ENCODE data around the gene SPAG16.
"Not testable (repeated sequence)": the region's sequence is repeated elsewhere in the genome, so short reads cannot be mapped to it uniquely, and the experiment has no call there.

The SPAG16 gene

DNA sequence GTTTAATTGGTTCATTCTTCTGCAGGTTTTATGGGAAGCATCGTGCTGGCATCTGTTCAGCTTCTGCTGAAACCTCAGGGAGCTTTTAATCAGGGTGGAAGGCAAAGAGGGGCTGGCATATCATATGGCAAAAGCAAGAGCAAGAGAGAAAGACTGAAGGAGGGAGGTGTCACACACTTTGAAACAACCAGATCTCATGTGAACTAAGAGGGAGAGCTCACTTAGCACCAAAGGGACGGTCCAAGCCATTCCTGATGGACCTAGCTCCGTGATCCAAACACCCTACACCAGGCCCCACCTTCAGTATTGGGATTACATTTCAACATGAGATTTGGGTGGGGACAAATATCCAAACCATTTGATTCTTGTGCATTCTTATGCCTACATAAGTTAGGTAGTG lies 563.1 kb downstream of the SPAG16 start:
- no peak for DNase-seq

DNA sequence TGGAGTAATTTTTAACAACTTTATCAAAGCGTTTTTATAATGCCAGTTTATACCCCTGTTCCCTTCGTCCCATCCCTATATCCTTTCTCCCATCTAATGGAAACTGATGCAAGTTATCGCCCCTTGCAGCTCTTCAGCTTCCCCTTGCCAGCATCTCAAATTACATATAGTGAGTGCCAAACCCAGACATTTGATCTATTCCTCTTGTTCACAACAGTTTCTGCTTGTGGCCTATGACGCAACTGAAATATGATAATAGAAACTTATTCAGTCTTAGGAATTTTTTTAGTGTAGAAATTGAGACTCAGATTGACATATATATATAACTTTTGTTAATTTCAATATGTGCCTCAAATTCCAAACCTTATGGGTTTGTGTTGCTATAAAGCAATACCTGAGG lies 564.4 kb downstream of the SPAG16 start:
- no peak for DNase-seq

DNA sequence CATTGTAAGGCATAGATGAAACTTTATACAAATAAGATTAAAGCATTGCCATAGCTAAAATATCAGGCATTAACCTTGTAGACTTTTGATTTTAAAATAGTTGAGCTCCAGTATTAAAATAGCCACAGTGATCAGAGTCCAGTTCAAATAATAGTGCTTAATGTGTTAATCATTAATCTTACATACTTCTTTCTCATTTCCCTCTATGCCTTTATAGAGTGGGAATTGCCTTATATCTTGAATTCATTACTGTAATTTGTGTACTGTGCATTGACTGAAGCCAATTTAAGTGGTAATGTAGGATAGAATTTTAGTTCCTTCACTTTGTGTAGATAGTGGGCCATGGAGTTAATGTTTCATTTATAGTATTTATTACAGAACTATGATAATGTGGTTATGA lies 577.4 kb downstream of the SPAG16 start:
- DNase-seq: no peak

DNA sequence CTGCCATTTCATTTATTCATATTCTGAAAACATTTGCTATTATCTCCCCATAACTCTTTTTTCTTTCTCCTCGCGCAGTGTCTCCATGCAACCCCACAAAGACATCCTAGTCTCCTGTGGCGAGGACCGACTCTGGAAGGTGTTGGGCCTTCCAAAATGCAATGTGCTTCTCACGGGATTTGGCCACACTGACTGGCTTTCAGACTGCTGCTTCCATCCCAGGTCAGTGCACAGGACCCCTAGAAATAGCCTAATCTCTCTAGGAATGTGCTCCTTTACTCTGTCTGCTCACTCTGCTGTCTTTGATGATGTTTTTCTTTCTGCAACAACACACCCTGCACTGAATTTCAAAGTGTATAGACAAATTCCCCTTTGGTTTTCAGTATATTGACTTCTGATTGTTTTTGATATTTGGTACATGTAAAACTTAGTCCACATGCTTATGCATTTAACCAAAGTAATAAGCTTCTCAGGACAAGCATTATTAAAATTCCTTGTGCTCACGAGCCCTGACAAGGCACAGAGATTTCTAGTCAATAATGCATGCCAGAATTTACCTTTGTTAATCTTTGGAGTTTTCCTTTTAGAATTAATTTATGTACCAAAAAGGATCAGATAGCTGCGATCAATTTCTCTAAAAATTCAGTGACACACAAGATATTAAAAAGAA lies 578.3 kb downstream of the SPAG16 start:
- no peak for DNase-seq

DNA sequence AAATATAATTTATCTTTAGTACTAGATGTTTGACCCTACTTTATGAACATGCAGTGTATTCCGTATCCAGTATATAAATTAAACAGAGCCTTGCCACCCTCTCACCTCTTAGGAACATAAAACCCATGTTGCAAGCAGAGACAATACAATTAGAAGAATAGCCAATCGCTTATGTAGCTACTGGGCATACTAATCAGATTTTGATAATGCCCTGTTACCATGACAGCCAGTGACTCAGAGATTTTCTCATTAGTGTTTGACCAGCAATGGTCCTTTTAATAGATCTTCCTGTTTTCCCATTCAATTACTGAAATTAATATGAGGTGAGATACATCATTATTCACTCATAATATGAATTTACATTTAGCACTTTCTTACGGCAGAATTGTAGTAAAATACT lies 579.3 kb downstream of the SPAG16 start:
- DNase-seq: no peak

DNA sequence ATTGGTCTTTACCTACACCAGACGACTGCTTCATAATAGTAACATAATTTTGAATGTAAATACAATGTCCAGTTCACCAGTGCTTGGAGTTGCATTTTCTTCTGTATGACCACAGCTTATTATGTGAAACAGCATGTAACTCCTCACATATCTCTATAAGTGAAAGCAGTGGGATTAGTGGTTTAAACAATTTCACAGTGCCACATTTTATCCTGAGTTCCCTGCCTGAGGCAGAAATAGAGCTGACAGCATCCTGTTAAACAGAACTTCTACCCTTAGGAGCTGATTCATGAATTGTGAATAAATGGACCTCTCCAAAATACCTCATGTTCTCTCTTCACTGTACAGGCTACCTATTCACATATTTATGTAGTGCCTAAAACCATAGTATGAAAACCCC lies 584.3 kb downstream of the SPAG16 start:
- DNase-seq: no peak

DNA sequence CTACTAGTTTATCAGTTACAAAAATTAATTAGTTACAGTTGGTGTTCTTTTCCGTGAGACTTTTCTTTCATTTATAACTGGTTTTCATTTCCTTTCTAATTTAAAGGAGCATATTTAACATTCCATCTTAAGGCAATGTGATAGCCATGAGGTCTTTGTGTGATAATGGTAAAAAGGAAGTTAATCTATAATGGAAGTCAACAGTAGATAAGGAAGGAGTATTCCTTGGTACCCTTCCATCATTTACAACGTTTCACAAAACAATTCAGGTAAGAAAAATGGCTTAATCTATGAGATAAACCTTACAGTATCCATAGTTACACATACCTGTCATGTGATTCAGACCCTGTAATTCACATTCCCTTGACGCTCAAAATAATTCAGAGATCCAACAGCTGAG lies 601.2 kb downstream of the SPAG16 start:
- DNase-seq: no peak

DNA sequence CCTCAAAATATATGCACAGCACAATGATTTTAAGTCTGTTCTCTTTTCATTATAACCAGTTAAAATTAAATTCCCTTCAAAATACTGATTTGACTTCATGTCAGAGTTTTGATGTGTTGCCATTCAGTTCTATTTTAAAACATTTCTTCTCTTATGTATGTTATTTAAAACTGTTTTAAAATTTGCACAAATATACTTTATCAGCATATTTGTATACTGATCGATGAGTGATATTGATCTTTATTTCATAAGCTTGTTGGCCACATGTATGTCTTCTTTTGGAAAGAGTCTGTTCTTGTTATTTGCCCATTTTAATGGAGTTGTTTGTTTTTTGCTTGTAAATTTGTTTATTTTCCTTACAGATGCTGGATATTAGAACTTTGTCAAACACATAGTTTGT lies 630.2 kb downstream of the SPAG16 start:
- DNase-seq: no peak

DNA sequence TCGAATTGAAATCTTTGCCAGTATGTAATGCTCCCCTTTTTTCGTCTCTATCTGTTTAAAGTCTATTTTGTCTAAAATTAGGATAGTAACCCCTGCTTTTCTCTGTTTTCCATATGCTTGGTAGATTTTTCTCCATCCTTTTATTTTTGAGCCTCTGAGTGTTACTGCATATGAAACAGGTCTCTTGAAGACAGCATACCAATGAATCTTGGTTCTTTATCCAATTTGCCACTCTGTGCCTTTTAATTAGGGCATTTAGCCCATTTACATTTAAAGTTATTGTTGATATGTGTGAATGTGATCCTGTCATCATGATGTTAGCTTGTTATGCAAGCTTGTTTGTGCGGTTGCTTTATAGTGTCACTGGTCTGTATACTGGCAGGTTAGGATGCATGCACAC lies 635.8 kb downstream of the SPAG16 start:
- DNase-seq: no peak

DNA sequence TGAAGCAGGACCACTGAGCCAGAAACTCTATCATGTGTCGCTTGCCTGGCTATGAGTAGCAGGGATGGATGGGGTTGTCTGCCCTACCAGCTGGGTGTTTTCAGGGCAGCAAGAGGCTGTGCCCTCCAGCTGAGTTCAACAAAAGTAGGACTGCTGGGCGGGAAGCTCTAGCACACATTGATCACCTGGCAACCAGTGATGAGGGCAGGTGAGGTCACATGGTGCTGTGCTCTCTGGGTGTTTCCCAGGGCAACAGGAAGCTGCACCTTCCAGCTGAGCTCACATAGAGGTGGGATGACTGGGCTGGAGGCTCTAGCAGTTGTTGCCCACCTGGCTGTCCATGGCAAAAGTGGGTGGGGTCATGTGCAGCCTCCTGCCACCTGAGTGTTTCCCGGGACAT lies 639.3 kb downstream of the SPAG16 start:
- DNase-seq: no peak

DNA sequence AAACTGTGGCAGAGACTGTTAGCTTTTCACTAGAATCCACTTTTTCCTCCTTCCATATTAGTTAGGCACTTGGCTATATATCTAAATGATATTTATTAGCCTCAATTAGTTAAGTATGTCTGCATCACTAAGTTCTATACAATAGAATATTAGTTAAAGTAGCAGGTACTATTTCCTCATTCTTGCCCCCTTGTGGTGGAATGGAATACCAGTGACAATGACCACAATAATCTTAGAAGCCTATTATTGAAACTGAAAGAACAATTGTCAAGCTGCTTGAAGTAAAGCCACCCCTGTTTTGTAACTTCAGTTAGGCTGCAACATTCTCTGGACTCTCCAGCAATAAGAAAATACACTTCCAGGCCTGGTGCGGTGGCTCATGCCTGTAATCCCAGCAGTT lies 650.3 kb downstream of the SPAG16 start:
- DNase-seq: peak; percentile 12 to 16

DNA sequence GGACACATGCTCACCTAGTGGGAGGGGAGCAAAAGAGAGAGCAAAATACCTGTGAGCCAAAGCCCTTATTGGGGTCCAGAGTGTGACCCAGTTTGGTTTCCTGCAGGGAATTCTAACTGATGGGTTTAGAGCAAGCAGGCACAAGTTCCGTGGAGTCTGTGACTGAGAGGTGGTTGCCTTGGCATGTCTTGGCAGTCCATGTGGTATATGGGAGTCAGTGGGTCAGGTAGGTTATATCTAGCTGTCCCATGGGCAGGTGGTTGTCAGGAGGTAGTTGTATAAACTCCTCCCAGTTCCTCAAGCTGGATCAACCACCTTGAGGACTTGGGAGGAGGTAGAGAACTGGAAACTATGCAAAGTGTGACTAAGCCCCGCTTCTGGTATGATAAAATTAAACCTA lies 673.8 kb downstream of the SPAG16 start:
- DNase-seq: no peak

DNA sequence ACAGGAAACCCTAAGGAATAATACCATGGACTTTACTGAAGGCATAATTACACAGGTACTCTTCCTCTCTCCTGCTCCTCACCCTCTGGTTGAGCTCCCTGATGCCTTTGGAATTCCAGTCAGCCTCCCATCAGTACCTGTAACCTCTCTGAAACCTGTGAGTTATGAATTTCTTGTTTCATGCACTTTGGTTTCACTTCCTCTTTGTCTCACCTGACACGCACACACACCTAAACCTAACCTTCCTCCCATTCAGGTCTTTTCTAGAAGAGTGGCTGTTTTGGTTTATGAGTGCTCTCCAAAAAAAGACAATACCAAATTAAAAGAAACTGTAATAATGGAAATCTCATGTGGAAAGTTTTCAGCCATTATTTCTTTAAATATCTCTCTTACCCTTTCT lies 675.3 kb downstream of the SPAG16 start:
- DNase-seq: no peak

DNA sequence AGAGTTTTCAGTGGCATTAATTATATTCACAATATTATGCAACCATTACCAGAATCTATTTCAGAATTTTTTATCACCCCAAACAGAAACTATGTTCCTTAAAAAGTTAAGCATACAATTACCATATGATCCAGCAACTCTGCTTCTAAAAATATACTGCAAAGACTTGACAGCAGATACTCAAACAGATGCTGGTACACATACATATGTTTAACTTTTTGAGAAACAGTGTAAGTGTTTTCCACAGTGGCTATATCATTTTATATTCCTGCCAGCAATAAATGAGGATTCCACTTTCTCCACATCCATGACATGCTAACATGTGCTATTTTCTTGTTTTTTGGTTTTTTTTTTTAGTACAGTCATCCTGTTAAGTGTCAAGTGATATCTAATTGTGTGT lies 687.3 kb downstream of the SPAG16 start:
- no peak for DNase-seq

DNA sequence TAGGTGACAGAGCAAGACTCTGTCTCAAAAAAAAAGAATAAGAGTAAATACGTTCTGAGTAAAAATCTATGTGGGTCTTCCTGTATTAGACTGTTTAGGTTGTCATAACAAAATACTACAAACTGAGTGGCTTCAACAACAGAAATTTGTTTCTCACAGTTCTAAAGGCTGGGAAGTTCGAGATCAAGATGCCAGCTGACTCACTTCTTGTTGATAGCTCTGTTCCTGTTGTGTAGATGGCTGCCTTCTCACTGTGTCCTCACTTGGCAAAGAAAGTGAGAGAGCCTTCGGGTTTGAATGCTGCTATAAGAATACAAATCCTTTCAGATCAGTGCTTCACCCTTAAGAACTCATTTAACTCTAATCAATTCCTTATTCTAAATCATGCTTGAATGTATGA lies 696.6 kb downstream of the SPAG16 start:
- DNase-seq: no peak

DNA sequence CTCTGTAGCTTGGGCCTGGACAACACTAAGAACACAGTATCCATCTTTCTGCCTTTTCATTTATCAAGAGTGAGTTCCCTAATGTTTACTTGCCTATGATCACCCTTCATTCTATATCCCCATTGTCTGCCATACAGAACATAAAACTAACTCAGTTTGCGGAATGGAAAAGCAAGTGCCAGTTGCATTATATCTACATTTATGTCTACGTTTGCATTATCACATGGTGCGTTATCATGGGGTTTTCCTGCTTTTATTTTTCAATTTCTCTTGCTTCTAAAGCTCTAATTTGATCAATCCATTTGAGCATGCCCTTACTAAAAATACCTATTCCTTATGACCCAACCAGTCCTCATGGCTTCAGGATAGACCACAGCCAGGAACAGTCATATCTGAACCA lies 704.9 kb downstream of the SPAG16 start:
- DNase-seq: no peak

DNA sequence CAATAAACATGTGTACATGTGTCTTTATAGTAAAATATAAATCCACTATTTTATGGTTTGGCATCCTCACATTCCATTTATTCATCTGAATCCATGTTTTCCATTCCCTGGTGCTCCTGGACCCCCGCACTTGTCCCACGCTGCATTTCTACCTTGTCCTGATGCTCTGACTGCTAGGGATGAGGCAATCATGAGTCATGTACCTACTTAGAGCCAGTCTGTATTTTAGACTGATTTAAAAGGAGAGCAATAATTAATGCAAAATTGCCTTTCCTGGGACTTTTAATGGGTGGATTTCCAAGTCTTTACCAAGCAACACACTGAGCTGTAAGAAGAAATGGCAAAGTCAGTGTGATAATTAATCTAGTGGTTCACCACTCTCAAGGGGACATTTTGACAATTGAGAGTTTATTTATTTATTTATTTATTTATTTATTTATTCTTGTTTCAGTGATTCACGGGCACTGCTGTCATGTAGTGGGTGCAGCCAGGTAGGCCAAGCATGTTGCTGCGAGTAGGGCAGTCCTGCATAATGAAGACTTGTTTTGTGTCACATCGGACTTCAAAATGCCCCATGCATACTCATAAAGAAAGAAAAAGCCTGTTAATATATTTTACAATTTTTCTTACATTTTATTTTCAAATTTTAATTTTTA lies 707.3 kb downstream of the SPAG16 start:
- DNase-seq: no peak

DNA sequence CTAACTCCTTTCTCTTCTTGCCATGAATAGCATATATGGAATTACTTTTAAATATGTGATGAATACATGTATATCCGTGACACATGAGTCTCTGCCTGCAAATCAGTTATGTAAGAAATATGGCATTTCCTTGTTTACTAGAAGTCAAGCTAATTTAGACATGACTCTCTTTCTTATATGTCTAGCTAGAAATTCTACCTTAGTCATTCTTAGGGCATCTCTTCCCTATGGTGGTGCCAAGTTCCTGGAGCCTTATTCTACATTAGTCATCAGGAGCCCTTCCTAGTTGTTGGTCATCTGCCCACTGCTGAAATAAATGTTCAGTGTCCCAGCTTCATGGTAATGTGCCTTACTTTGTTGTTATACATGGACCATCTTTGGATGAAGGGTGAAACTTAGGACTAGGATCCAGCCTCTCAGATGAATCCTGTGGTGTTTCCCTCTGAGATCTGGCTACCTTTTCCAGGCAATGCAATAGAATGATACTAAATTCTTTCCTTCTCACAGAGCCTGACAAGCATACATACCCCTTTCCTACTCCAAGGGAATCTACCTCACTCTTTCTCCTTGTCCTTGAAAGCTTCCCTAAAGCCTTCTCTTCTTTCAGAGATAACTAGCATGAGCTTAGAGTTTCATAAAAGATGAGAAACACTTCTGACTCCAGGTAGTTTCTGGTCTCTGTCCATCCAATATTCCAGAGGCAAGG lies 711.3 kb downstream of the SPAG16 start:
- DNase-seq: no peak

DNA sequence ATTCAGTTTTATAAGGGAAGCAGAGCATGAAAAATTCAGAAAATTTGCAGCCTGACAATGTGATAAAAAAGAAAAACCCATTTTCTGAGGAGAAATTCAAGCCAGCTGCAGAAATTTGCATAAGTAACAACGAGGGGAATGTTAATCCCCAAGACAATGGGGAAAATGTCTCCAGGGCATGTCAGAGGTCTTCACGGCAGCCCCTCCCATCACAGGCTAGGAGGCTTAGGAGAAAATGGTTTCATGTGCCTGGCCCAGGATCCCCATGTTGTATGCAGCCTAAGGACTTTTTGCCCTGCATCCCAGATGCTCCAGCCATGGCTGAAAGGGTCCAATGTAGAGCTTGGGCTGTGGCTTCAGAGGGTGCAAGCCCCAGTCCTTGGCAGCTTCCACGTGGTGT lies 714.7 kb downstream of the SPAG16 start:
- not testable (repeated sequence) for DNase-seq

DNA sequence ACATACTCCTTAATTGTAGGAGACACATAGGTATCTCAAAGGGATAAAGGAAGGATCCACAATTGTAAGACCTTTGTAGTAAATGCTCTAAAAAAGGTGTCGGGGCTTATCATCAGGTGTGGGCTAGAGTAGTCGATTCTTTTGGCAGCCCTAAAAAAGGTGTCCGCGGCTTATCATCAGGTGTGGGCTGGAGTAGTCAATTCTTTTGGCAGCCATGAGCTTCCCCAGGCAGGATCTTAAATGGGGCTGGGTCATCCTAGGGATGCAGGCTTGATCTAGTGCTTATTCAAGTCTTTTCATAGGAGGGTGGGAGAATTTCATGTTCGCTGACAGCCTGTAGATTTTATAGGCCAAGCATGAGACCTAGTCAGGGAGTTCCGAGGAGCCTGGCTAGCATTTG lies 720.2 kb downstream of the SPAG16 start:
- no peak for DNase-seq

DNA sequence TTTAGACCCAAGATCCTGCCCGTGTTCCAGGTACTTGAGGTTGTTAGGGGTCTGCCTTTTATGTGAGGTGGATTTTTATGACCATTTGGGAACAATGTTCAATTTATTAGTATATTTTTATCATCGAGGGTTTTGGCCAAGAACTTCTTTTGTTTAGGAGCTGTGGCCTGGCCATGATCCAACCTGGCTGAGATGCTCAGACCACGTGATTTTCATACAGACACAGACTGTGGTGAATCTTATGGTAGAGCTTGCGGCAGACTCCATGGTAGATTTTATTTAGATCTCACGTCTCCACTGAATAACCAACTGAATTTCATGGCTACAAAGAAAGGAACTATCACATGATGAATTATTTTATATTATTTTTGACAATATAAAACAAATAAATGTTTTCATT lies 721.1 kb downstream of the SPAG16 start:
- DNase-seq: no peak

DNA sequence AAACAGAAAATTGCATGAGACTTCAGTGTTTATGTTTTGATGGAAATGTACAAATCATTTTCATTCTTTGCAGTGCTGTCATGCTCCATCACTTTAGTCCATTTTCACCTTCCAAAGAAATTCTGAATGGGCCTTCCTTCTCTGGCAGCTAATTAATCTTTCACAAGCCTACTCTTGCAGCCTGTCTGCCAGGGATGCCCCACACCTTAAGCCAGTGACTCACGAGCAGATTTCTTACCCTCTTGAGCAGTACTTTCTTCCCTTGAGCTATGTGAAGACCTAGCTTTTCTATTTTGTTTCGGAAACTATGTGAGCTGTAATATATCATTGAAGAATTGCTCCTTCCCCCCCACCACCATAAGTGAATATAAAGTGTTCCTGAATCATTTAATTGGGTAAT lies 722.3 kb downstream of the SPAG16 start:
- no peak for DNase-seq

DNA sequence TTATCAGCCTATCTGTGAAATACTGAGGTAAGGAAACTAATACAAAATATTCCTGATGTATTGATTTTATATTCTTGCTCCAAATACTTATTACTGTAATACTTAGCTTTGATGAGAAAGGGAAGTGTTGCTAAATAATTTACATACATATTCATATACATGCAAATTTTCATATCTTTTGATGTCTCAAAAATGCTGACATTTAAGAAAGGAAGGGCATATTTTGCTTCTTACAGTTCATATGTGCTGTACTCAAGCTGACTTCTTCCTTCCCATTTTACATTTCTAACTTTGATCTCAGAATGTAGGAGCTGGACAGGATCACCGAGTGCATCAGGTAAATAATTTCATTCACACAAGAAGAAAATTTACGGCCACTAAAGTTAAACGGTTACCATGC lies 727.4 kb downstream of the SPAG16 start:
- no peak for DNase-seq

DNA sequence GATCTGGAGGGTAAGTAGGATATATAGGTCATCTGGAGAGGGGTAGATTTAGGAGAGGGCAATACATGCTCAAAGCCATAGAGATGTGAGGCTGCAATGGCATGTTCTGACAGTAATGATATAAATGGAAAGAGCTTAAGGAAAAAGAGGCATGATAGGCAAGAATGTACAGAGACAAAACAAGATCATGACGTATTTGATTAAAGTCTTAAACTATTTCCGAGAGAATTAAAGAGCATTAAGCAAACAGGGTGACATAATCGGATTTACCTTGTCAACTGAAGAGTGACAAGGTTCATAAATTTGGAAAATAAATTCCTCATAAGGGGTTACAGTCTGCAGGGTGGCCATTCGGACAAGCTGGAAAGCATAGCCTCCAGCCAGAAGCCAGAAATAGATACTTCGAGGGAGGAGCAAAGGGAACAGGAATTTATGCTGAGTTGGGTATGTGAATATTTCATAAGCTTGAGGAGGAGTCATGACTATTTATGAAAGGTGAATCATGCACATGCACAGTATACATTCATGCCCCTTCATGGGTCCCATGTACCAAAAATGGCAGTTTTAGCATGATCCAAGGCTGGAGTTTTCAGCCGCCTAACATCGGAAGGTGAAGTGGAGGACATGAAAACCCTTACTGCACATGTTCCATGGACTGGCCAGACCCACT lies 730.4 kb downstream of the SPAG16 start:
- DNase-seq: no peak

All from AML-193 (cell line).